DMS114 treated with DMSO at 0.1 percent for 48 hours (cell line): ENCODE results near the gene ERC2.

Experiments
- DNase-seq: peaks from one replicate; lab custom pipeline; 2025; ENCODE audit not compliant: unreplicated experiment; lab: John Stamatoyannopoulos, UW

ERC2 gene

GRCh38 chr3:56428667-56429066, 39.6 kb downstream of the ERC2 start:
- DNase-seq: no peak

- DNase-seq: no peak
Measured at GRCh38 chr3:56424885-56425284, 43.4 kb downstream of the ERC2 start.

GRCh38 chr3:56424336-56424735, 43.9 kb downstream of the ERC2 start:
- DNase-seq: no peak

GRCh38 chr3:56423661-56424099, 44.6 kb downstream of the ERC2 start:
- no peak for DNase-seq

- no peak for DNase-seq
Measured at GRCh38 chr3:56422316-56422715, 46.0 kb downstream of the ERC2 start.

- DNase-seq: no peak
Measured at GRCh38 chr3:56421205-56421604, 47.1 kb downstream of the ERC2 start.

GRCh38 chr3:56415652-56416051, 52.6 kb downstream of the ERC2 start:
- DNase-seq: no peak

- no peak for DNase-seq
Measured at GRCh38 chr3:56413911-56414310, 54.4 kb downstream of the ERC2 start.

GRCh38 chr3:56411166-56411565, 57.1 kb downstream of the ERC2 start:
- no peak for DNase-seq

- no peak for DNase-seq
Measured at GRCh38 chr3:56410576-56410975, 57.7 kb downstream of the ERC2 start.

- no peak for DNase-seq
Measured at GRCh38 chr3:56409790-56410189, 58.5 kb downstream of the ERC2 start.

- no peak for DNase-seq
Measured at GRCh38 chr3:56408761-56409196, 59.5 kb downstream of the ERC2 start.

- no peak for DNase-seq
Measured at GRCh38 chr3:56406826-56407515, 61.3 kb downstream of the ERC2 start.

- DNase-seq: no peak
Measured at GRCh38 chr3:56404884-56405283, 63.4 kb downstream of the ERC2 start.

GRCh38 chr3:56398659-56399058, 69.6 kb downstream of the ERC2 start:
- no peak for DNase-seq

GRCh38 chr3:56397798-56398197, 70.5 kb downstream of the ERC2 start:
- DNase-seq: no peak

GRCh38 chr3:56389183-56389830, 79.0 kb downstream of the ERC2 start:
- no peak for DNase-seq

GRCh38 chr3:56383092-56383491, 85.2 kb downstream of the ERC2 start:
- DNase-seq: no peak

- DNase-seq: no peak
Measured at GRCh38 chr3:56379723-56380287, 88.5 kb downstream of the ERC2 start.

- DNase-seq: no peak
Measured at GRCh38 chr3:56375654-56376053, 92.6 kb downstream of the ERC2 start.

- DNase-seq: no peak
Measured at GRCh38 chr3:56373386-56373785, 94.9 kb downstream of the ERC2 start.

GRCh38 chr3:56370991-56371775, 97.1 kb downstream of the ERC2 start:
- DNase-seq: no peak
